Stimulated activated CD8-positive, alpha-beta memory T cell treated with anti-CD3 and anti-CD28 coated beads, Interleukin-2, amount 100 ng/mL, for 48 hours (primary cell): ENCODE measurements around the gene ULK4.
"Not testable (repeated sequence)": the region's sequence is repeated elsewhere in the genome, so short reads cannot be mapped to it uniquely, and the experiment has no call there.

Source experiments
- DNase-seq, 2 donors: peaks; one replicate each; pipeline ENCODE4 v3.0.0-alpha.2; 2020; ENCODE audit warnings: low read depth in 2 of 2

ULK4 gene

GRCh38 chr3:41441568-41441967, 520.3 kb downstream of the ULK4 start:
- no peak for DNase-seq

- DNase-seq: no peak
Measured at GRCh38 chr3:41441139-41441538, 520.8 kb downstream of the ULK4 start.

GRCh38 chr3:41436983-41437382, 524.9 kb downstream of the ULK4 start:
- DNase-seq: no peak

- DNase-seq: no peak
Measured at GRCh38 chr3:41434781-41435180, 527.1 kb downstream of the ULK4 start.

- no peak for DNase-seq
Measured at GRCh38 chr3:41431386-41431785, 530.5 kb downstream of the ULK4 start.

GRCh38 chr3:41430886-41431285, 531.0 kb downstream of the ULK4 start:
- DNase-seq: no peak

GRCh38 chr3:41430391-41430790, 531.5 kb downstream of the ULK4 start:
- no peak for DNase-seq

- no peak for DNase-seq
Measured at GRCh38 chr3:41426485-41426884, 535.4 kb downstream of the ULK4 start.

GRCh38 chr3:41424543-41425300, 537.2 kb downstream of the ULK4 start:
- no peak for DNase-seq

GRCh38 chr3:41419809-41420208, 542.1 kb downstream of the ULK4 start:
- no peak for DNase-seq

- DNase-seq: no peak
Measured at GRCh38 chr3:41418961-41419691, 542.8 kb downstream of the ULK4 start.

- no peak for DNase-seq
Measured at GRCh38 chr3:41417574-41417973, 544.3 kb downstream of the ULK4 start.

GRCh38 chr3:41411065-41411464, 550.8 kb downstream of the ULK4 start:
- no peak for DNase-seq

GRCh38 chr3:41405466-41405865, 556.4 kb downstream of the ULK4 start:
- no peak for DNase-seq

GRCh38 chr3:41404582-41404981, 557.3 kb downstream of the ULK4 start:
- no peak for DNase-seq

- no peak for DNase-seq
Measured at GRCh38 chr3:41394896-41395295, 567.0 kb downstream of the ULK4 start.

GRCh38 chr3:41370765-41371535, 591.0 kb downstream of the ULK4 start:
- DNase-seq: not testable (repeated sequence)

- no peak for DNase-seq
Measured at GRCh38 chr3:41370307-41370706, 591.6 kb downstream of the ULK4 start.

GRCh38 chr3:41369838-41370237, 592.1 kb downstream of the ULK4 start:
- no peak for DNase-seq

GRCh38 chr3:41365973-41366372, 595.9 kb downstream of the ULK4 start:
- no peak for DNase-seq

GRCh38 chr3:41364736-41365135, 597.2 kb downstream of the ULK4 start:
- DNase-seq: no peak

GRCh38 chr3:41363830-41364523, 597.9 kb downstream of the ULK4 start:
- DNase-seq: no peak
